Fibroblast of pulmonary artery (primary cell): Measurements from ENCODE around the gene ANKRD40.

Experiments
- DNase-seq: peaks from one replicate; pipeline ENCODE4 v3.0.0-alpha.2; 2010; ENCODE audit warnings: low read depth
- H3K4me3 ChIP-seq: replicated peaks from 2 replicates; pipeline ENCODE4 v1.5.1; 2011; ENCODE audit warnings: low read depth, mild to moderate bottlenecking, control low read depth, low read length, moderate library complexity
- CTCF ChIP-seq: IDR thresholded peaks from 2 replicates; pipeline ENCODE4 v1.5.1; 2011; ENCODE audit warnings: mild to moderate bottlenecking, control low read depth, low read length, inconsistent platforms; ENCODE audit errors: missing control alignments

The ANKRD40 gene

GRCh38 chr17:50689956-50690886 is 17.5 kb downstream of the ANKRD40 start:
- no peak for DNase-seq
- no peak overlapping the region for H3K4me3 ChIP-seq
- TF ChIP-seq CTCF = no peak

- TF ChIP-seq CTCF = no peak
- DNase-seq = peak; percentile 36
- no peak overlapping the region for H3K4me3 ChIP-seq
Measured at GRCh38 chr17:50689251-50689650, 18.5 kb downstream of the ANKRD40 start.

- no peak overlapping the region for H3K4me3 ChIP-seq
- no peak for DNase-seq
- TF ChIP-seq CTCF = no peak
Measured at GRCh38 chr17:50688245-50688644, 19.5 kb downstream of the ANKRD40 start.

GRCh38 chr17:50687200-50688066 is 20.3 kb downstream of the ANKRD40 start:
- no peak overlapping the region for H3K4me3 ChIP-seq
- no peak for TF ChIP-seq CTCF
- DNase-seq = peak; percentile 48

GRCh38 chr17:50686494-50687199 is 21.1 kb downstream of the ANKRD40 start:
- H3K4me3 ChIP-seq = no peak overlapping the region
- TF ChIP-seq CTCF = no peak
- peak; percentile 70 for DNase-seq

GRCh38 chr17:50685691-50686493 is 21.8 kb downstream of the ANKRD40 start:
- DNase-seq = no peak
- H3K4me3 ChIP-seq = no peak overlapping the region
- TF ChIP-seq CTCF = no peak
